Measurements from ENCODE around the gene IQGAP3.

GRCh38 chr1:156601892-156602291 lies 29.5 kb upstream of the IQGAP3 start:
- no peak for TF ChIP-seq CTCF (IDR thresholded peaks at IDR 0.05)
- TF ChIP-seq POLR2A (IDR thresholded peaks at IDR 0.05; ENCODE audit: low read depth) = no peak
- TF ChIP-seq POLR2AphosphoS5 (IDR thresholded peaks at IDR 0.05) = no peak

Measured in esophagus muscularis mucosa (tissue), 3 donors.